HEK293T (cell line): ENCODE results near the gene TMX2.

Experiments used
- BHLHE40 ChIP-seq: fragments of 450-650 bp; IDR thresholded peaks from 2 replicates; pipeline ENCODE4 v1.6.1; 2016; ENCODE audit warnings: mild to moderate bottlenecking, moderate library complexity, borderline replicate concordance
- FOXK2 ChIP-seq: fragments of 450-650 bp; IDR thresholded peaks from 2 replicates; pipeline ENCODE4 v1.6.1; 2016; ENCODE audit warnings: mild to moderate bottlenecking
- SUZ12 ChIP-seq: fragments of 450-650 bp; IDR thresholded peaks from 2 replicates; pipeline ENCODE4 v1.6.1; 2016; ENCODE audit warnings: mild to moderate bottlenecking

- TF ChIP-seq SUZ12 (no peak), FOXK2 (no peak), BHLHE40 (no peak)
These were observed 29.0 kb downstream of the TMX2 start, which contains the start of gene SELENOH for GRCh38 chr11:57741132-57742086.
